ENCODE data around the gene TUBB4B. TPM values are rescaled to one million over a fixed set of nuclear protein-coding genes. Genes with fewer than 3 reads are reported as not detected.
"Not testable (repeated sequence)": the region's sequence is repeated elsewhere in the genome, so short reads cannot be mapped to it uniquely, and the experiment has no call there.

Gene TUBB4B
- total and polyA plus RNA-seq, 7 donors, result 141 to 505 (median 196) TPM

- DNase-seq, result peak; percentile 92
- Histone ChIP-seq H3K36me3 (peaks cover 4 to 19% (median 15%) of the 10 kb centered on the region in 4 donors), H3K9me3 (no peaks in the 10 kb centered on the region), H3K4me3 (peak overlapping the region; percentile 63 to 90 (median 78)), H3K27ac (peak overlapping the region; percentile 98 to 100 (median 98)), H3K4me1 (peaks cover 2 to 75% (median 58%) of the 10 kb centered on the region in 4 donors), H3K27me3 (peaks cover 0 to 2% (median 0%) of the 10 kb centered on the region in 3 donors)
- WGBS, 2 donors, result 0% methylated on average over 58 of the region's 58 CpGs
- TF ChIP-seq POLR2A (IDR thresholded peaks at IDR 0.05) (peak in 1 of 2 donors; percentile 22), POLR2AphosphoS5 (IDR thresholded peaks at IDR 0.05) (peak in 3 of 4 donors; percentile 17 to 38 (median 22)), EP300 (IDR thresholded peaks at IDR 0.05) (no peak), CTCF (IDR thresholded peaks at IDR 0.05) (no peak)
- intact Hi-C loops (cut with DNase I), result loop anchor here (2.0 kb wide), 3 partner anchors 14 to 40 kb away; partner anchors contain the start of genes NELFB, RNF208 and TPRN
These were observed 708 bp upstream of the TUBB4B start for GRCh38 chr9:137240318-137240840.

GRCh38 chr9:137241490-137242268 is 592 bp downstream of the TUBB4B start:
- Histone ChIP-seq H3K36me3 (peaks cover 4 to 19% (median 15%) of the 10 kb centered on the region in 4 donors), H3K4me1 (peaks cover 2 to 62% (median 46%) of the 10 kb centered on the region in 4 donors), H3K27ac (peak overlapping the region; percentile 92 to 97 (median 92)), H3K27me3 (no peaks in the 10 kb centered on the region), H3K4me3 (peak overlapping the region; percentile 68 to 88 (median 80)), H3K9me3 (no peaks in the 10 kb centered on the region)
- 1 to 3% methylated on average over 83 of the region's 83 CpGs for WGBS, 2 donors
- TF ChIP-seq POLR2A (IDR thresholded peaks at IDR 0.05) (no peak), CTCF (IDR thresholded peaks at IDR 0.05) (no peak), POLR2AphosphoS5 (IDR thresholded peaks at IDR 0.05) (peak in 3 of 4 donors; percentile 3 to 29 (median 10))
- intact Hi-C loops (cut with DNase I), result loop anchor here (2.0 kb wide), 3 partner anchors 13 to 41 kb away; partner anchors contain the start of genes NELFB, RNF208 and TPRN
- peak; percentile 86 for DNase-seq

- no peak for TF ChIP-seq CTCF (IDR thresholded peaks at IDR 0.05)
- no peak for TF ChIP-seq POLR2A (IDR thresholded peaks at IDR 0.05)
- no peak for TF ChIP-seq EP300 (IDR thresholded peaks at IDR 0.05)
- TF ChIP-seq POLR2AphosphoS5 (IDR thresholded peaks at IDR 0.05), result no peak
- peak overlapping the region; percentile 92 to 97 (median 92) for H3K27ac ChIP-seq
- DNase-seq, result no peak
- no peaks in the 10 kb centered on the region for H3K9me3 ChIP-seq
- WGBS, 2 donors, result 31 to 72% methylated on average over 36 of the region's 36 CpGs
- peaks cover 2 to 54% (median 41%) of the 10 kb centered on the region in 4 donors for H3K4me1 ChIP-seq
- peak overlapping the region; percentile 68 to 88 (median 80) for H3K4me3 ChIP-seq
- no peaks in the 10 kb centered on the region for H3K27me3 ChIP-seq
- intact Hi-C loops (cut with DNase I), result no loop called here
- peaks cover 4 to 19% (median 15%) of the 10 kb centered on the region in 4 donors for H3K36me3 ChIP-seq
These were observed 1.4 kb downstream of the TUBB4B start for GRCh38 chr9:137242269-137243203.

- H3K4me3 ChIP-seq; H3K9me3 ChIP-seq; H3K27ac ChIP-seq; H3K27me3 ChIP-seq; intact Hi-C loops (cut with DNase I); DNase-seq: not testable (repeated sequence)
- WGBS, 2 donors, result 63 to 88% methylated on average over 18 of the region's 18 CpGs
- Histone ChIP-seq H3K4me1 (peaks cover 2 to 53% (median 38%) of the 10 kb centered on the region in 4 donors), H3K36me3 (peaks cover 4 to 19% (median 15%) of the 10 kb centered on the region in 4 donors)
These were observed 2.2 kb downstream of the TUBB4B start for GRCh38 chr9:137243266-137243625.
